Mesenchymal stem cell (in vitro differentiated cells and primary cell): ENCODE measurements around the gene LUZP2.

Experiments
- DNase-seq: peaks from one replicate; pipeline ENCODE4 v3.0.0-alpha.2; 2013
- H2AFZ ChIP-seq: one replicate; pipeline ENCODE4 v1.6.1; 2013; ENCODE audit warnings: low read depth, mild to moderate bottlenecking, control low read depth, inconsistent platforms, low read length, moderate library complexity
- H2AK5ac ChIP-seq: 2 replicates; pipeline ENCODE4 v1.6.1; 2013; ENCODE audit warnings: low read length, moderate library complexity, mild to moderate bottlenecking, inconsistent platforms; ENCODE audit not compliant: severe bottlenecking
- H2BK120ac ChIP-seq: one replicate; pipeline ENCODE4 v1.6.1; 2013; ENCODE audit warnings: low read depth, mild to moderate bottlenecking, inconsistent platforms, low read length, moderate library complexity
- H2BK12ac ChIP-seq, 2 experiments: one replicate each; pipeline ENCODE4 v1.6.1; 2013; ENCODE audit warnings: inconsistent platforms in 2 of 2, low read length in 2 of 2, mild to moderate bottlenecking in 2 of 2, moderate library complexity in 2 of 2, control low read depth in 1 of 2
- H2BK15ac ChIP-seq: one replicate; pipeline ENCODE4 v1.6.1; 2013; ENCODE audit warnings: mild to moderate bottlenecking, low read depth, inconsistent platforms; ENCODE audit not compliant: poor library complexity, severe bottlenecking
- H2BK5ac ChIP-seq: 2 replicates; pipeline ENCODE4 v1.6.1; 2013; ENCODE audit warnings: low read depth, mild to moderate bottlenecking, low read length, control low read depth, inconsistent platforms; ENCODE audit not compliant: poor library complexity, severe bottlenecking
- H3K14ac ChIP-seq, 2 experiments: one replicate each; pipeline ENCODE4 v1.6.1; 2013; ENCODE audit warnings: inconsistent platforms in 2 of 2, low read length in 2 of 2, control low read depth in 1 of 2, mild to moderate bottlenecking in 1 of 2, moderate library complexity in 1 of 2
- H3K18ac ChIP-seq, 2 experiments: one replicate each; pipeline ENCODE4 v1.6.1; 2013; ENCODE audit warnings: inconsistent platforms in 2 of 2, low read length in 2 of 2, control low read depth in 1 of 2, low read depth in 1 of 2, mild to moderate bottlenecking in 1 of 2
- H3K23ac ChIP-seq, 2 experiments: one replicate each; pipeline ENCODE4 v1.6.1; 2013; ENCODE audit warnings: inconsistent platforms in 2 of 2, low read length in 2 of 2, mild to moderate bottlenecking in 2 of 2, moderate library complexity in 2 of 2, control low read depth in 1 of 2
- H3K27ac ChIP-seq: 2 replicates; pipeline ENCODE4 v1.5.1; 2013; ENCODE audit warnings: mild to moderate bottlenecking, moderate library complexity, low read length, control low read depth, inconsistent platforms; ENCODE audit not compliant: poor library complexity, severe bottlenecking
- H3K27me3 ChIP-seq, 2 experiments: 2 replicates each; pipeline versions ENCODE4 v1.6.1 to v1.7.0; 2013; ENCODE audit warnings: low read length in 2 of 2, mild to moderate bottlenecking in 2 of 2, moderate library complexity in 2 of 2, control low read depth in 1 of 2, inconsistent platforms in 1 of 2; ENCODE audit not compliant: control insufficient read depth in 1 of 2, insufficient read depth in 1 of 2
- H3K36me3 ChIP-seq, 2 experiments: 2 replicates each; pipeline versions ENCODE4 v1.6.1 to v1.7.0; 2013; ENCODE audit warnings: low read length in 2 of 2, control low read depth in 1 of 2, inconsistent platforms in 1 of 2, low read depth in 1 of 2, mild to moderate bottlenecking in 1 of 2; ENCODE audit not compliant: insufficient read depth in 2 of 2, control insufficient read depth in 1 of 2
- H3K4ac ChIP-seq, 2 experiments: one replicate each; pipeline ENCODE4 v1.6.1; 2013; ENCODE audit warnings: inconsistent platforms in 2 of 2, low read length in 2 of 2, mild to moderate bottlenecking in 2 of 2, moderate library complexity in 2 of 2, control low read depth in 1 of 2, low read depth in 1 of 2
- H3K4me1 ChIP-seq: 2 replicates; pipeline ENCODE4 v1.6.1; 2013; ENCODE audit warnings: low read depth, low read length, control low read depth; ENCODE audit not compliant: control insufficient read depth, insufficient read depth
- H3K4me2 ChIP-seq: 2 replicates; pipeline ENCODE4 v1.6.1; 2013; ENCODE audit warnings: low read length, mild to moderate bottlenecking, inconsistent platforms; ENCODE audit not compliant: poor library complexity, severe bottlenecking
- H3K4me3 ChIP-seq, 2 experiments: 2 replicates each; pipeline versions ENCODE4 v1.5.1 to v1.7.0; 2013; ENCODE audit warnings: low read length in 2 of 2, mild to moderate bottlenecking in 2 of 2, control low read depth in 1 of 2, low read depth in 1 of 2; ENCODE audit not compliant: insufficient read depth in 1 of 2
- H3K79me1 ChIP-seq: replicated peaks from 2 replicates; pipeline ENCODE4 v1.6.1; 2013; ENCODE audit warnings: mild to moderate bottlenecking, control low read depth, low read length, inconsistent platforms; ENCODE audit not compliant: poor library complexity, severe bottlenecking
- H3K9ac ChIP-seq: 2 replicates; pipeline ENCODE4 v1.7.0; 2013; ENCODE audit warnings: mild to moderate bottlenecking, low read length, moderate library complexity
- H3K9me3 ChIP-seq: 2 replicates; pipeline ENCODE4 v1.7.0; 2013; ENCODE audit warnings: mild to moderate bottlenecking, low read length; ENCODE audit not compliant: control insufficient read depth
- H4K8ac ChIP-seq: one replicate; pipeline ENCODE4 v1.6.1; 2013; ENCODE audit warnings: inconsistent platforms, mild to moderate bottlenecking, low read length, moderate library complexity
- H4K91ac ChIP-seq: one replicate; pipeline ENCODE4 v1.6.1; 2013; ENCODE audit warnings: mild to moderate bottlenecking, low read length, inconsistent platforms
- WGBS: methylation state at CpG from one replicate; pipeline ENCODE4 v1.1.7; 2013; ENCODE audit warnings: mixed read lengths; 5-methylcytosine and 5-hydroxymethylcytosine counted together

The LUZP2 gene

DNA sequence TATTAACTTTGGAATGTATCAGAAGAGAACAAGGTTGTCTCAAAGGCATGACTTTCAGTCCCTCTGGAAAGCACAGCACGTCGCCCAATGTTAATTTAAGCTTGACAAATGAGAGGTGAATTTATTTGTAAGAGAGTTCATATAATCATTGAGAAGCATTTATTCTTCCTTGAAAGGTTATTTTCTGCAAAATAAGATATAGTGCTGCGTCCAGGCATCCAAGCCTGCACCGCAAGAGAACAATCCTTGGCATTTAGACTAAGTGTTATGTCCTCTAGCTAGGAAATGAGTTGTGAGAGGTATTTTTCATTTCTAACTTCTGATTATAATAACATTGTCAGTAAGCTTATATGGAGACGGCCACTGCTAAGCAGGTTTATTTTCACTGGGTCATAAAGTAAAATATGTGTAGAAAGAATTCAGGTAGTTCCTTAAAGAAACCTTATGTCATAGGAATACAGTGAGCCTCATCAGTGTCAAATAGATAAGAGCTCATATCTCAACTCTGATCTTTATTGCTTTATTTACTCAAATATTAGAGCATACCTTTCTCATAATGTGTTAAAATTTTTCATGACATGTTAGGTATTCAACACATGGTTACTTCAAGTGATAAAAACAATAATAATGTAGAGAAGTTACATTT, 182.0 kb downstream of the LUZP2 start:
- H3K18ac ChIP-seq = no peak overlapping the region
- no peak for DNase-seq
- no peak overlapping the region for H3K9ac ChIP-seq
- H2BK5ac ChIP-seq = no peak overlapping the region
- H3K4ac ChIP-seq = no peak overlapping the region
- H3K36me3 ChIP-seq = no peaks in the 10 kb centered on the region
- no peaks in the 10 kb centered on the region for H3K27me3 ChIP-seq
- H3K4me1 ChIP-seq = no peaks in the 10 kb centered on the region
- no peak overlapping the region for H2BK120ac ChIP-seq
- no peak overlapping the region for H2BK12ac ChIP-seq
- H4K8ac ChIP-seq = no peak overlapping the region
- 98% methylated on average over 4 of the region's 5 CpGs for WGBS
- no peaks in the 10 kb centered on the region for H3K79me1 ChIP-seq
- H3K4me3 ChIP-seq = no peak overlapping the region
- no peak overlapping the region for H3K4me2 ChIP-seq
- H3K14ac ChIP-seq = no peak overlapping the region
- no peak overlapping the region for H2AFZ ChIP-seq
- H2AK5ac ChIP-seq = no peak overlapping the region
- no peak overlapping the region for H3K23ac ChIP-seq
- H3K9me3 ChIP-seq = peaks cover 2% of the 10 kb centered on the region
- H3K27ac ChIP-seq = no peak overlapping the region
- no peak overlapping the region for H4K91ac ChIP-seq
- no peak overlapping the region for H2BK15ac ChIP-seq

DNA sequence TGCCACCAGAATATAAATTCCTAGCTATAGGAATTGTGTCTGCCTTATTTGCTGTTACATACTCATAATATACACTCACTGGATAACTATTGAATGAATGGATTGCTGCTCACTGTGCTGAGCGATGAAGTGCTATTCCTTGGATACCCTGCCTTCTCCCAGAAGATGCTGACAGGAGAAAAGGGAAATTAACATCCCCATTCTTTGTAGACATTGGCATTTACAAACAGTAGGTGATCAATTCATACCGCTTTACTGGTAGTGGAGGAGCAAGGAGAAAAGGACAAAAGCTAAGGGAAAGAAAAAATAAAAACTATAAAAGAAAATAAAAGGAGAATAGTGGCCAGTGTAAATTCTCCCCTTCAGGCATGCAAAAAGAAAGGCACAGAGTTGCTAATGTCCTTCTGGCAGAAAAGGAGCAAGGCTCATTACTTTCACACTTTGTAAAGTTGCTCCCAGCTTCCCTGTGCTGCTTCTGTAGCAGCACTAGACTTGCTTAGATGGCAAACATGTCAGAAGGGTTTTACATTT, 183.0 kb downstream of the LUZP2 start:
- Histone ChIP-seq H3K18ac (no peak overlapping the region), H4K8ac (no peak overlapping the region), H3K79me1 (no peaks in the 10 kb centered on the region), H3K27ac (no peak overlapping the region), H3K14ac (no peak overlapping the region), H2BK12ac (no peak overlapping the region), H3K9me3 (peaks cover 2% of the 10 kb centered on the region), H3K4me1 (no peaks in the 10 kb centered on the region), H3K36me3 (no peaks in the 10 kb centered on the region), H2BK15ac (no peak overlapping the region), H4K91ac (no peak overlapping the region), H3K4me3 (no peak overlapping the region), H3K9ac (no peak overlapping the region), H2BK120ac (no peak overlapping the region), H2AK5ac (no peak overlapping the region), H3K4me2 (no peak overlapping the region), H3K4ac (no peak overlapping the region), H3K23ac (no peak overlapping the region), H3K27me3 (no peaks in the 10 kb centered on the region), H2AFZ (no peak overlapping the region), H2BK5ac (no peak overlapping the region)
- WGBS = 80% methylated on average over 1 of the region's 2 CpGs
- no peak for DNase-seq

DNA sequence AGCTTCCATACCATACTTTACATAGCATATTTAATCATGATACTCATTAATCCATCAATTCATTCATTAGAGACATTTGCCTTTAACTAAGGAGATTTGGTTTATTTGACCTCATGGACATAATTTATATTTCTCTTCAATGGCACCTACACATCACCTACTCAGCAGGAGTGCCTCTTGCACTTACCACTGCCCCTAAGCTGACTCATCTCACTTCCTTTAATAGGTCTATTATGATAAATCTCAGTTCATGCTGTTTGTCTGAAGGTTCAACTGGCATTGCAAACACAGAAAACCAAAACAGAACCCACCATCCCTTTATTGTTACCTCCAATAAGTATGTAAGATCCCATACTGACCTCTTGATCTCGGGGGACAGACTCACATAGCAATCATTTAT, 186.7 kb downstream of the LUZP2 start:
- H3K27me3 ChIP-seq = no peaks in the 10 kb centered on the region
- H3K14ac ChIP-seq = no peak overlapping the region
- WGBS = no CpG with 5 or more reads among the region's 1 CpG
- H3K4me2 ChIP-seq = no peak overlapping the region
- H2BK15ac ChIP-seq = no peak overlapping the region
- H2BK120ac ChIP-seq = no peak overlapping the region
- no peak overlapping the region for H3K27ac ChIP-seq
- no peaks in the 10 kb centered on the region for H3K4me1 ChIP-seq
- no peak overlapping the region for H3K18ac ChIP-seq
- DNase-seq = no peak
- no peak overlapping the region for H3K4me3 ChIP-seq
- no peak overlapping the region for H4K91ac ChIP-seq
- no peak overlapping the region for H3K4ac ChIP-seq
- no peak overlapping the region for H2AFZ ChIP-seq
- peaks cover 2% of the 10 kb centered on the region for H3K9me3 ChIP-seq
- H4K8ac ChIP-seq = no peak overlapping the region
- no peak overlapping the region for H3K9ac ChIP-seq
- no peak overlapping the region for H2AK5ac ChIP-seq
- H2BK5ac ChIP-seq = no peak overlapping the region
- H3K79me1 ChIP-seq = no peaks in the 10 kb centered on the region
- no peak overlapping the region for H2BK12ac ChIP-seq
- no peak overlapping the region for H3K23ac ChIP-seq
- H3K36me3 ChIP-seq = no peaks in the 10 kb centered on the region

DNA sequence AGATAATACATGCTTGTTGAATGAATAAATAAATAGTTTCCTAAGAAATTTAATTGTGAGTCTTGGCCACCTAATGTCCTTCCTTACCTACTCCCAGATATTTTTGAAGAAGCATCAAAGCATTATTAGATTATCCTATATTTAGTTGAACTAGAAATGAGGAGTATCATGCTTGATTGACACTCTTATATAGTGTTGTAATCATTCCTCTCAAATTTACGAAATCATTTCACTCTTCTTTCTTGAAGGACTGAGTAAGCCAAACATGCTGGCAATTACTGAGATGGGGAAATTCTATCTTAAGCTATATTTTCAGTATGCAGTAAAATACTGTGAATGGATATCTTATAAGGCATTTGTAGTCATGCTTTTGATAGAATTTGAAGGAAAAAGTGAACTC, 189.0 kb downstream of the LUZP2 start:
- no peak overlapping the region for H2BK12ac ChIP-seq
- no peak overlapping the region for H4K8ac ChIP-seq
- no peak overlapping the region for H4K91ac ChIP-seq
- H3K27me3 ChIP-seq = no peaks in the 10 kb centered on the region
- no peak overlapping the region for H3K18ac ChIP-seq
- no peaks in the 10 kb centered on the region for H3K4me1 ChIP-seq
- H3K4me3 ChIP-seq = no peak overlapping the region
- no peak overlapping the region for H3K27ac ChIP-seq
- no peak overlapping the region for H3K4me2 ChIP-seq
- no peaks in the 10 kb centered on the region for H3K79me1 ChIP-seq
- H3K23ac ChIP-seq = no peak overlapping the region
- H3K36me3 ChIP-seq = no peaks in the 10 kb centered on the region
- H3K9ac ChIP-seq = no peak overlapping the region
- no peak for DNase-seq
- H2AK5ac ChIP-seq = no peak overlapping the region
- H3K4ac ChIP-seq = no peak overlapping the region
- no peak overlapping the region for H2BK15ac ChIP-seq
- no peak overlapping the region for H3K14ac ChIP-seq
- no peak overlapping the region for H2BK120ac ChIP-seq
- H3K9me3 ChIP-seq = peaks cover 2% of the 10 kb centered on the region
- H2AFZ ChIP-seq = no peak overlapping the region
- no peak overlapping the region for H2BK5ac ChIP-seq
- no CpG with 5 or more reads among the region's 1 CpG for WGBS
